Keratinocyte (primary cell): ENCODE measurements around the gene INPP4B. TPM values are rescaled to one million over a fixed set of nuclear protein-coding genes. Genes with fewer than 3 reads are reported as not detected.

Source experiments
- DNase-seq: peaks from one replicate; pipeline ENCODE4 v3.0.0-alpha.2; 2011; ENCODE audit warnings: low read depth, missing footprints, low spot score
- FAIRE-seq: peaks from 2 replicates; lab custom pipeline; 2011; peaks lifted over from hg19 to GRCh38; lab: Jason Lieb, UNC
- H2AFZ ChIP-seq: 2 replicates; pipeline ENCODE4 v1.6.0; 2012; ENCODE audit warnings: low read length, control low read depth, inconsistent platforms; ENCODE audit not compliant: control insufficient read depth
- H3K27ac ChIP-seq: 2 replicates; pipeline ENCODE4 v1.5.1; 2011; ENCODE audit warnings: low read length; ENCODE audit not compliant: control insufficient read depth, insufficient read depth
- H3K27me3 ChIP-seq: 3 replicates; pipeline ENCODE4 v1.6.0; 2011; ENCODE audit warnings: low read length; ENCODE audit not compliant: control insufficient read depth, insufficient read depth; ENCODE audit errors: extremely low read depth
- H3K36me3 ChIP-seq, 2 experiments: 2 replicates in 1 of 2; 3 replicates in 1 of 2; pipeline ENCODE4 v1.5.1; 2011; ENCODE audit warnings: low read length in 2 of 2, mild to moderate bottlenecking in 1 of 2; ENCODE audit not compliant: control insufficient read depth in 2 of 2, insufficient read depth in 2 of 2; ENCODE audit errors: extremely low read depth in 1 of 2
- H3K4me1 ChIP-seq: 3 replicates; pipeline ENCODE4 v1.5.1; 2011; ENCODE audit warnings: low read length; ENCODE audit not compliant: control insufficient read depth, insufficient read depth; ENCODE audit errors: extremely low read depth
- H3K4me2 ChIP-seq: 3 replicates; pipeline ENCODE4 v1.6.0; 2011; ENCODE audit warnings: low read depth, low read length; ENCODE audit not compliant: control insufficient read depth, insufficient read depth; ENCODE audit errors: extremely low read depth
- H3K4me3 ChIP-seq, 3 experiments: fragments of 200-600 bp in 1 of 3; sonication (generic) in 1 of 3; 2 replicates in 2 of 3; 3 replicates in 1 of 3; pipeline ENCODE4 v1.5.1; 2011 to 2016; ENCODE audit warnings: low read length in 3 of 3, mild to moderate bottlenecking in 3 of 3, control low read depth in 2 of 3, inconsistent platforms in 1 of 3, low read depth in 1 of 3, mixed read lengths in 1 of 3, mixed run types in 1 of 3, moderate library complexity in 1 of 3; ENCODE audit not compliant: control insufficient read depth in 2 of 3, insufficient read depth in 2 of 3; ENCODE audit errors: extremely low read depth in 1 of 3
- H3K79me2 ChIP-seq: 2 replicates; pipeline ENCODE4 v1.6.0; 2012; ENCODE audit warnings: low read length; ENCODE audit not compliant: control insufficient read depth, insufficient read depth
- H3K9ac ChIP-seq: 3 replicates; pipeline ENCODE4 v1.6.0; 2011; ENCODE audit warnings: low read length; ENCODE audit not compliant: control insufficient read depth, insufficient read depth; ENCODE audit errors: extremely low read depth
- H3K9me1 ChIP-seq: 3 replicates; pipeline ENCODE4 v1.6.0; 2011; ENCODE audit warnings: low read length; ENCODE audit not compliant: control insufficient read depth, insufficient read depth; ENCODE audit errors: extremely low read depth
- H3K9me3 ChIP-seq: 2 replicates; pipeline ENCODE4 v1.5.1; 2012; ENCODE audit warnings: low read depth, low read length; ENCODE audit not compliant: control insufficient read depth
- H4K20me1 ChIP-seq: 3 replicates; pipeline ENCODE4 v1.6.0; 2011; ENCODE audit warnings: low read length; ENCODE audit not compliant: control insufficient read depth, insufficient read depth; ENCODE audit errors: extremely low read depth
- EZH2 ChIP-seq: IDR thresholded peaks from one replicate; pipeline ENCODE4 v1.6.1; 2012; ENCODE audit warnings: inconsistent platforms, mild to moderate bottlenecking, low read length, moderate library complexity
- dilution Hi-C: fragments of 300-500 bp; cut with MboI; formaldehyde crosslinking; loops from one replicate; pipeline ENCODE4 v1.7.0; 2020; ENCODE audit warnings: low sequenced_read_pairs; ENCODE audit not compliant: extremely low pct_ligation_motif_present
- polyA plus RNA-seq, 5 experiments: library from polyadenylated mRNA; depleted of rRNA in 3 of 5; stranded (reverse) in 3 of 5; stranded (forward) in 1 of 5; unstranded in 1 of 5; fragments of >200 nt; gene quantifications; 1 replicate in 1 of 5; 2 replicates in 3 of 5; 3 replicates in 1 of 5; pipeline versions ENCODE4 v1.2.1 to v1.2.3, GENCODE V29; 2011 to 2012; ENCODE audit warnings: missing spikeins in 2 of 5, low read depth in 1 of 5, low replicate concordance in 1 of 5
- TF ChIP-seq, protein P1 (sequence below), 3 experiments: IDR thresholded peaks in 1 of 3; conservative IDR thresholded peaks in 1 of 3; optimal IDR thresholded peaks in 1 of 3; 2 replicates in 2 of 3; 3 replicates in 1 of 3; pipeline versions ENCODE3 to v1.5.1; 2011; ENCODE audit warnings: low read length in 3 of 3, mild to moderate bottlenecking in 3 of 3, moderate library complexity in 2 of 3, control low read depth in 1 of 3, inconsistent platforms in 1 of 3; ENCODE audit not compliant: insufficient read depth in 2 of 3; ENCODE audit errors: extremely low read depth in 1 of 3

The INPP4B gene
- polyA plus RNA-seq, 1 donor (not counting 4 experiments of a cell fraction or from before 2014, with no cell fraction given): 50.2 TPM

DNA sequence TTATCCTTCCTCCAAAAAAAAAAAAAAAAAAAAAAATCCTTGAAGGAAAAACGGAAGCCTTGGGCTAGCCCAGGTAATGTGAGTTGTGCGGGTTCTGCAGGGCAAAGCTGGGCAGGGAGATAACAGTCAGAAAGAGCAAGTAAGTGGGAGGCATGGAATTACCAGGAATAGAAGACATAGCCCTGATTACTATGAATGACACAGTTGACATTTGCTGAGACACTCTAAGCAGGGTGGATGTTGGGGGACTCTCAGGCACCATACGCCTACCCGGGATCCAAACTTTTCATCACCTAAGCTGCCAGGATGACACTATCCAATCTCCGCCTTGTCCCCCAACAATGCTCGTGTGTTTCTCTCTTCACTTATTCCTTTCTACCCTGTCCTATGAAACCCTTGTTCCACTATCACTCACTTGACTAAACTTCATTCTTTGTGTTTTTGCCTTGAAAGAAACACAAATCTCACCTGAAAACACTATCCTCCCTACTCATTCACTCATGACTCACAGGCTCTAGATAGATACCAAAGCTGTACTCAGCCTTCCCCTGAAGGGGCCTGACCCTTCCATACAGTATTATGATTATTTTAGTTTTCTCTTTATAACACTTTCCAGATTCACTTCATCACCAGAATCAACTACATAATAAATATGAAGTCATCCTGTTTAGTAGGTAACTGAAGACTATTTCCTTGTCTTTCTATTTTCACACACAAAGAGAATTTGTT, 158.4 kb downstream of the INPP4B start:
- no peak for TF ChIP-seq EZH2
- TF ChIP-seq, protein P1, sequence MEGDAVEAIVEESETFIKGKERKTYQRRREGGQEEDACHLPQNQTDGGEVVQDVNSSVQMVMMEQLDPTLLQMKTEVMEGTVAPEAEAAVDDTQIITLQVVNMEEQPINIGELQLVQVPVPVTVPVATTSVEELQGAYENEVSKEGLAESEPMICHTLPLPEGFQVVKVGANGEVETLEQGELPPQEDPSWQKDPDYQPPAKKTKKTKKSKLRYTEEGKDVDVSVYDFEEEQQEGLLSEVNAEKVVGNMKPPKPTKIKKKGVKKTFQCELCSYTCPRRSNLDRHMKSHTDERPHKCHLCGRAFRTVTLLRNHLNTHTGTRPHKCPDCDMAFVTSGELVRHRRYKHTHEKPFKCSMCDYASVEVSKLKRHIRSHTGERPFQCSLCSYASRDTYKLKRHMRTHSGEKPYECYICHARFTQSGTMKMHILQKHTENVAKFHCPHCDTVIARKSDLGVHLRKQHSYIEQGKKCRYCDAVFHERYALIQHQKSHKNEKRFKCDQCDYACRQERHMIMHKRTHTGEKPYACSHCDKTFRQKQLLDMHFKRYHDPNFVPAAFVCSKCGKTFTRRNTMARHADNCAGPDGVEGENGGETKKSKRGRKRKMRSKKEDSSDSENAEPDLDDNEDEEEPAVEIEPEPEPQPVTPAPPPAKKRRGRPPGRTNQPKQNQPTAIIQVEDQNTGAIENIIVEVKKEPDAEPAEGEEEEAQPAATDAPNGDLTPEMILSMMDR (optimal IDR thresholded peaks at IDR 0.05 in 1 of 3, IDR thresholded peaks at IDR 0.05 in 1 of 3, conservative IDR thresholded peaks at IDR 0.05 in 1 of 3; ENCODE audit: extremely low read depth in 1 of 3, insufficient read depth in 2 of 3, low read length in 3 of 3): no peak
- H3K27me3 ChIP-seq: no peaks in the 10 kb centered on the region
- no peaks in the 10 kb centered on the region for H3K9me3 ChIP-seq
- FAIRE-seq (no peak), DNase-seq (no peak)
- no peak overlapping the region for H3K27ac ChIP-seq
- H3K4me3 ChIP-seq: no peak overlapping the region
- no peaks in the 10 kb centered on the region for H3K4me1 ChIP-seq
- no peak overlapping the region for H3K9ac ChIP-seq
- H3K9me1 ChIP-seq: no peaks in the 10 kb centered on the region
- H3K36me3 ChIP-seq: no peaks in the 10 kb centered on the region
- H2AFZ ChIP-seq: no peak overlapping the region
- H3K79me2 ChIP-seq: no peaks in the 10 kb centered on the region
- H3K4me2 ChIP-seq: no peak overlapping the region
- dilution Hi-C loops: no loop called here
- no peaks in the 10 kb centered on the region for H4K20me1 ChIP-seq

DNA sequence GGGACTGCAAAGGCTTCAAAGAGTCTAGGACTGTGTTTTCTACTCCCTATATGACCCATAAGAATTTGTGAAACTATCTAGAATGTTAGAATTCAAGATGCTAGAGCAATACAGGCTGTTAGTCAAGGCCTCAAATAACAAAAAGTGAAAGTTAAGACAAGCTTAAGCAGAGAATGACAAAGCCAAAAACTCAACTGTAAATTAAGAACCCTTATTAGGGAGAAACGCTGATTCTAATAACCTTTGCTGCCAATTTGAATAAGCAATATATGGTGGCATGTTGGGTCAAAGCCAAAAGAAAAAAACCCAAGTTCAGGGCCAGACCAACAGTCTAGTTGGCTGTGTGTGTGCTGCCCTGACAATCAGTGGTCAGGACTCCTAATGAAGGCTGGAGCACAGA, 160.0 kb downstream of the INPP4B start:
- TF ChIP-seq, protein P1 (optimal IDR thresholded peaks at IDR 0.05 in 1 of 3, IDR thresholded peaks at IDR 0.05 in 1 of 3, conservative IDR thresholded peaks at IDR 0.05 in 1 of 3; ENCODE audit: extremely low read depth in 1 of 3, insufficient read depth in 2 of 3, low read length in 3 of 3): no peak
- no peak for TF ChIP-seq EZH2
- Histone ChIP-seq H3K9me3 (no peaks in the 10 kb centered on the region), H3K4me1 (no peaks in the 10 kb centered on the region), H2AFZ (no peak overlapping the region), H3K27me3 (no peaks in the 10 kb centered on the region), H4K20me1 (no peaks in the 10 kb centered on the region), H3K9ac (no peak overlapping the region), H3K79me2 (no peaks in the 10 kb centered on the region), H3K27ac (no peak overlapping the region), H3K4me3 (no peak overlapping the region), H3K4me2 (no peak overlapping the region), H3K9me1 (no peaks in the 10 kb centered on the region), H3K36me3 (no peaks in the 10 kb centered on the region)
- dilution Hi-C loops: no loop called here
- DNase-seq: no peak
- FAIRE-seq: no peak
